HG03139 (cell line): ENCODE results near the gene CREB5.

Experiments used
- ATAC-seq: cut with Tn5 transposase; IDR thresholded peaks from one replicate; pipeline ENCODE4 v1.9.1; 2021; ENCODE audit not compliant: unreplicated experiment

Gene CREB5

DNA sequence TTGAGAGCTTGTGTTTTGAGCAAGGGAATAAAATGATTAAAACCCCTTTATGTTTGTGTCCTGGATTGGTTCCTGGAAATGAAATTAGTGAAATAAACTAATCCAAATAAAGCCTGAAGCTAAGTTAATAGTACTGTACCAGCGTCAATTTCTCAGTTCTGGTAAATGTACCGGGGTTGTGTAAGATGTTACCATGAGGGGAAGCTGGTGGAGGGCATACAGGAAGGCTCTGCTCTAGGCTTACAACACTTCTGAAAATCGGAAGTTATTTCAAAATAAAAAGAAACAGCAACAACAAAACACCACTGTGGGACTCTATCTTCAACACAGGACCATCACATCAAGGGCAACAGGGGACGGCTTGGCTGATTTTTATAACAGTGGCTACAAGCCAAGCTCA lies 257.0 kb downstream of the CREB5 start:
- ATAC-seq = no peak

- ATAC-seq = no peak
Measured at GRCh38 chr7:28671526-28671925, 259.2 kb downstream of the CREB5 start.

- no peak for ATAC-seq
Measured at GRCh38 chr7:28672397-28672797, 260.1 kb downstream of the CREB5 start.

DNA sequence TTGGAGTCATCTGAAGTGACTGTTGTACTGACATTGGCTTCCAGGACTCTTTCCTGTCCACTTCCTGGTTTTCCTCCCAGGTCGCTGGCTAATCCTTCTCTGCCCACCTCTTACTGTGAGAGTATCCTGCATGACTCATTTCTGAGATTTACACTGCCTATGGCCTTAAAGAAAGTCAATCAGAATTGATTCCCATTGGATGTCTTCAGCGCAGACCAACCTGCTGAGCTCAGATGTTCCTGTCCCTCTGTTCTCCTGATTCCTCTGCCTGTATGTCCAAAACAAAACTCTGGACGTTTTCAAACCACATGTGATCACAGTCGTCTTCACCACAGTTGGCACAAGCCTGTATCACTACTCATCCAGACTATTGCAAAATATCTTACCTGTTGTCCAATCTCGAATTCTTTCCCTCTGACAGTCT lies 262.1 kb downstream of the CREB5 start:
- ATAC-seq = no peak

- ATAC-seq = no peak
Measured at GRCh38 chr7:28675429-28675828, 263.1 kb downstream of the CREB5 start.

GRCh38 chr7:28677668-28678067 lies 265.4 kb downstream of the CREB5 start:
- ATAC-seq = no peak

GRCh38 chr7:28678431-28678965 lies 266.2 kb downstream of the CREB5 start:
- ATAC-seq = no peak

- ATAC-seq = no peak
Measured at GRCh38 chr7:28681693-28682310, 269.5 kb downstream of the CREB5 start.

GRCh38 chr7:28682801-28683200 lies 270.5 kb downstream of the CREB5 start:
- no peak for ATAC-seq

DNA sequence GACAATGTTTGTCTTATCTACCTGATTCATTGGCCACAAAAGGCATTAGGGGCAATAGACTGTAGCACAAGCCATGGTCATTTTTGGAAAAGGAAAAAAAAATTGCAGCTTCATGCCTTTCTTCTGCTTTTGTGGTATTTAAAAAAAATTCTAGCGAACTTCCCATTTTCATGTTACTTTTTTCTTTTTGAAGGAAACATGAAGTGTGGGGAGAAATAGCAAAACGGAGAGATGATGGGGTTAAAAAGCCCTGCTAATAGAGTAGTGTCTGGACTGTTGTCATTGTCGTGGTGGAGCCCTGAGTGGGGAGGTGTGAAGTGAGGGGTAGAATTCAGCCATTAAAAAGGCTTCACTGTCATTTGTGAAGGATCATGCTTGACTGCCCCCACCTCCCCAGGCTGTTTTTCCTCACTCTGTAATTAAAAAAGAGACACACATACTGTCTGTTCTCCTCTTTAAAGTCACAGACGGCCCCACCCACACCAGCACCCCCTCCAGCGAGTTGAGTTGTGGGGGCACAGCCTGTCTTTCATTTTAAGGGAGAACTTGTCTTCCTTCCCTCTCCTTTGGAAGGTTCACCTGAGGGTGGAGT lies 272.4 kb downstream of the CREB5 start:
- no peak for ATAC-seq

DNA sequence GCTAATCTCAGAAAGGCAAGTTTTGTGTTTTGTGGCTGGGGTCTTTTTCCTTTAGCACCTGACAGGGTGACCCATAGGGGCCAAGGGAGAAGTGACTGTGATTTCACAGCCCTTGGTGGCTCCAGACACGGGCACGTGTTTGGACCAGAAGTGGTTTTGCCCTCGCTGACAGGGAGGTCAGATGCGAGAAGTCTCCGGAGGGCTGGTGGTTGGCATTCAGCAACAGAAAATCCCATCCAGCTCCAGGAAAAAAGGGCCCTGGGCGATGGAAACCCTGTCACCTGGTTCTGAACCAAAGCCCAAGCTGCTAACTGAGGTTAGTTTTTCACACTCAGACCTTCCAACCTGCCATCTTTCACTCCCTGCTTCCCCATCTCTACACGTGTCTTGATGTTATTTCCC lies 272.9 kb downstream of the CREB5 start:
- no peak for ATAC-seq

GRCh38 chr7:28685644-28686417 lies 273.5 kb downstream of the CREB5 start:
- no peak for ATAC-seq

DNA sequence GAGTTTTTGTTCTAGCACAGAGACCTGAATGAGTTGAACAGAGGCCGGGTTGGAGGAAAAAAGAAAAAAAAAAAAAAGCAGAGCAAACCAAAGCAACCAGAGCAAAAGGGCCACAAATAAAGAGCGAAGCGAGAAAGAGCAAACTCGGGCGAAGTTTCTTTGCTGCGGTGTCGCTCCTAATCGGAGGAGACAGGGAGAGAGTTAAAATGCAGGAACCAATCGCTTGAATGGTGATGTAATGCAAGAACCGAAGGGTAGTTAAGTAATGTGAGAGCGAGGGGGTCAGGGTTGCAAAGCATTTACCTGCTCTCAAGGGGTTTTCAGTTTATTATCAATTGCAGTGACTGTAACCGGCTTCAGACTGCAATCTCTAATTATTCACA lies 274.1 kb downstream of the CREB5 start:
- no peak for ATAC-seq

DNA sequence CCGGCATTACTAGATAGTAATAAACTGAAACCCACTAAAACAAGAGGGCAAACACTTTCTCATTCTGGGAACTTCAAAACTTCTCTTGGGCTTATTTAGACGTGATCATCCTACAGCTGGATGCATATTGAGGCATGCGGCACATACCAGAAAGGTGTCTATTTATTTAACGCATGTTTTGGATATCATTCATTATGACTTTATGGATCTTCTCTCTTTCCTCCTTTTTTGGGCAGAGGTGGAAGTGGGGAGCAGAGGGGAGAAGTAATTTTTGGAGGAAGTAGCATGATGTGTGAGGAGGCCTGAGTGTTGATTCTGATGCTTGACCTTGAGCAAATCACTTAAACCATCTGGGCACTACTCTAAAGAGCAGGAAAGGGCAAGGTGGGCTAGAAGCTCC lies 275.2 kb downstream of the CREB5 start:
- ATAC-seq = no peak

DNA sequence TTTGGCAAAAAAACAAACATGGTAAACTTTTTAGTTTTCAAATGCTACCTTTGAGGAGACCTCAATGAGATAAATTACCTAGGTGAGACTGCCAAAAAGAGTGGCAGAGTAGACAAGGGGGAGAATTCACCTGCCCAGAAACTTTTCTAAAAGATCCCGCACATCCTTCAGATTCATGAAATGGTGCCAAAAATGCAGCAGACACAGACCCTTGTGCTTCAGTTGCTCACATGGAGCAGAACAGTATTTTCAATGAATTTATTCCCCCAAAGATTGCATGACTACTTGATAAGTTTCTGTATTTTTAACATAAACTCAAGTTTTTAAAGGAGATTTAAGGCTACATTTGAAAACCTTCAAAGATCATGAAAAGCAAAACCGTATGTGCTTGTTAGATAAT lies 275.9 kb downstream of the CREB5 start:
- ATAC-seq = no peak

DNA sequence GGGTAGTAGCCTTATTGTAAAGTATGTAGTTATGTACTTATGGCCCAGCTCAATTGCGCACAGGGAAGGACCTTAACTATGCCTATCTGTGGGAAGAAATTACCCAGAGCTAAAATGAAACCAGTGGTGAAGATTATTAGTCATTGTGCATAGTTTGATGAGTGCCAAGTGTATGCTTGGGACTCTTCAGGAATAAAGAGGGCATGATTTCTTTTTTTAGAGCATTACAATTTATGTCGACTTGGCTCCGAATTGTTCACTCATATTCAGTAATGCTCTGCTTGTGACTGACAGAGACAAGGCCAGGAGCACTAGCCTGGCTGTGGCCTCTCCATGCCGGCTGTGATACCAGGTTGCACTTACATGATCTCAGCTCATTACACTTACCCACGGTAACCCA lies 276.3 kb downstream of the CREB5 start:
- no peak for ATAC-seq

GRCh38 chr7:28695300-28696295 lies 283.3 kb downstream of the CREB5 start:
- no peak for ATAC-seq

DNA sequence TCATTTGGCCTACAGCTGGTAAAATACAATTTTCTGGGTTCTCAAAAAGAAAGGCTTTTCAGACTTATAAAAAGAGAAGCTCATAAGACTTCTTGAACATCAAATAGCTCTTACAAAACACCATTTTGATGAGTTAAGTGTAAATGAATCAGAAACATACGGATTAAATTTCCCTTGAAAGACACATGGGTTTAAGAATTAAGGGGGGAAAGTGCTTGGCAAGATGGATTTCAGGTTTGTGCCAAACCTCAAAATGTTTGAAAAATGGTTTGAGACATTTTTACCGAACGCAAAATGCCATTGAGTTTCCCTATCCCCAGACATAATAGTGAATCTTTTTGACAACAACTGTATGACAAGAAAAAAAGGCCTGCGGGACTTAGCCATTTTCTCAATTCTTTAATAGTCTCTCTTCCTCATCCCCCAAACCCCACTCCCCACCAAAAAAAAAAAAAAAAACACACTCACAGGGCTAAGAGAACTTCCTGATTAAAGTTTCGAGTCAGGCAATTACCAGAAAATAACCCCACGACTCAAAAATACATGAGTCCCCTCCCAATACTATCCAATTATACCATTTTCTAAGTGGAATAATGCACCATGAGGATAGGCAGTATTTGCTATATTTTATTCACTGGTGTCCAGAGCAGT lies 285.7 kb downstream of the CREB5 start:
- ATAC-seq = no peak

- ATAC-seq = no peak
Measured at GRCh38 chr7:28698840-28699239, 286.5 kb downstream of the CREB5 start.

DNA sequence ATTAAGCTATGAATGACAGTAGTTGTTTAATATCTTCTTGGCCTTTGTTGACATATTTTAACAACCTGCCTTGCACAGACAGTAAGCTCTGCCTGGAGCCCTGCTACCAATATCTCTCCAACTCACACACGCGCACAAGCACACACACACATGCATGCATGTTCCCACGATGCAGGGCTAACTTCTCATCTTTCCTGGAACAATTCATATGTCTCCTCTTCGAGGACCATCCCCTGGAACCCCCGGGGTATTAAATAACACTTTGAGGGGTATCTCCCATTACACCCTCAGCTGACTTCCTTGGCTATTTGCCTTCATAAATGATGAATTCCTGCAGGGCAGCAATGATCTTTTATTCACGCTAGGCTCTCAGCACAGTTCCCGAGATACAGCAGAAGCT lies 287.8 kb downstream of the CREB5 start:
- no peak for ATAC-seq
